HTERT RPE-1 (cell line): ENCODE results near the gene MAP2K6.

ENCODE experiments used
- in situ Hi-C: fragments of 300-500 bp; cut with MboI; formaldehyde crosslinking; loops from 4 replicates; pipeline ENCODE4 v1.14.3; 2020; ENCODE audit warnings: low sequenced_read_pairs

MAP2K6 gene

DNA sequence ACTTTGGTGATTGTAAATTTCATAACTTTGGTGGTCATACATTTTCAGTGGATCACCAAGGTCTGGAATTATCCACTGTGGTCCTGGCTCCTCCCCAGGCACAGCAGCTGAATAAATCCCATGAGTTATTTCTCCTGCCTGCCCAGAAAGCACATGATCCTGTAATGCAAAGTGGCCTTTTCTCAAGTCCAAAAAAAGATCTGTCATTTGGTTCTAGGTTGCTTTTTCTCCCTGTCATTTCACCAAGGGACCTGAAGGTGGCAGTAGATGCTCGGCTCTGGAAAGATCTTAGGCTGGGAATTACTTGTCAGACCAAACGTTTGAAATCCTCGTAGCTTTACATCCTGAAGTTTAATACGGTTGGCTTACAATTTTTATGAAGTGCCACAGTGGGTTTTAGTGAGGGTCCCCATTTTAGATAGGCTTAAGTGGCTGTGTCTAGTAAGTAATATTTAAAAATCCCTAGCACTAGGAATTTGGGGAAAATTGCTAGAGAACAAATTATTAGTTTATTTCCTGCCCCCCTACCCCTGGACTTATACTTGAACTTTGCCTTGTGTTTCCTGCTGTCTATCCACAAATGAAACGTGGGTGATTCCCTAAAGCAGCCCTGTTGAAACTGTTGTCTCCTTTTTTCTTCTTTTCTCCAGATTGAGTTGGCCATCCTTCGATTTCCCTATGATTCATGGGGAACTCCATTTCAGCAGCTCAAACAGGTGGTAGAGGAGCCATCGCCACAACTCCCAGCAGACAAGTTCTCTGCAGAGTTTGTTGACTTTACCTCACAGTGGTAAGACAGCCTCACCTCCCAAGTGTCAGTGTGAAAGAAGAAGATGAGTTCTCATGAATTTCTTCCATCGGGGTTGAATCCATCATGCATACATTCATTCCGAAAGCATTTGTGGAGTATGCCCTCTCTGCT, 111.7 kb downstream of the MAP2K6 start:
- in situ Hi-C loops, result no loop called here

DNA sequence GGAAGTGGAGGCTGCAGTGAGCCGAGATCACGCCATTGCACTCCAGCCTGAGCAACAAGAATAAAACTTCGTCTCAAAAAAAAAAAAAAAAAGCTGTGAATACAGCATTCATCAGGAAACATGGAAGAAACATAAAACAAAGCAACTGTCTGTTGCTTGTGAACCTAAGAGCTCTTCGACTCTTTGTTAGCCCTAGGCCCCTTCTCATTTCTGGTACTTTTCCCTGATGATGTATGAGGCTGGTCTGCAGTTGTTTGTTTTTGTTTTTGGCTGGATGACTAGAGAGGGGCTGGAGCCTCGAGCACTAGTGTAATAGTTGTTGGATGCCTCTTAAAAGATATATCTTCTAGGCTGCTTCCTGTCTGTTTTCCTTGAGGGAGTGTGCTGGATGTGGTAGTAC, 113.5 kb downstream of the MAP2K6 start:
- in situ Hi-C loops, result no loop called here

DNA sequence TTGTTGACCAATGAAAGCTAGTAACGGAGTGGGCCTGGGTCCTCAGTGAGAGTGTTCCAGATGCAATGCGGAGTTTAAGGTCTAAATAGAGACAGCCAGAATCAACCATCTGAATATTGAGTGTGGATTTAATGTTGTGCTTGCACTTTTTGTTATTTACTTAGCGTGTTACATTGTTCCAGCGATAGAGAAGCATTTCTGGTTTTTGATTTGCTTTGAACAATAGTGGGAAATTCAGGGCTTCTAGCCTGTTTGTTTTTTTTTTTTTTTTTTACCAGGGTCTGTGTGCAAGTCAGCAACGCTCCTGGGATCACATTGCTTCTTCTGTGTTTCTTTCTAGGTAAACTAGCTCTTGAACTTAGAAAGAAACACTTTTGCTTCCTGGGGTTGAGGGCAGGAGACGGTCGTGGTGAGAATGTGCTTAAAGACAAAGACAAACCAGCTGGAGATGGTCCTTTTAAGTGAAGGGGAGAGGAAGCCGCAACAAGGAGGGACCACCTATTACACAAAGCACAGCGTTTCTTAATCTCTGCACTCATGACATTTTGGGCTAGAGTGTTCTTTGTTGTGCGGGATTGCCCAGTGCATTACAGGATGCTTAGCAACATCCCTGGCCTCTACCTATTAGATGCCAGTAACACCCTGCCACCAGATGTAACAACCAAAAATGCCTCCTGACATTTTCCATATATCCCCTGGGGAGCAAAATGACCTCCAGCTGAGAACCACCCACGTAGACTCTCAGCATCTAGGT, 119.2 kb downstream of the MAP2K6 start:
- in situ Hi-C loops, result no loop called here

DNA sequence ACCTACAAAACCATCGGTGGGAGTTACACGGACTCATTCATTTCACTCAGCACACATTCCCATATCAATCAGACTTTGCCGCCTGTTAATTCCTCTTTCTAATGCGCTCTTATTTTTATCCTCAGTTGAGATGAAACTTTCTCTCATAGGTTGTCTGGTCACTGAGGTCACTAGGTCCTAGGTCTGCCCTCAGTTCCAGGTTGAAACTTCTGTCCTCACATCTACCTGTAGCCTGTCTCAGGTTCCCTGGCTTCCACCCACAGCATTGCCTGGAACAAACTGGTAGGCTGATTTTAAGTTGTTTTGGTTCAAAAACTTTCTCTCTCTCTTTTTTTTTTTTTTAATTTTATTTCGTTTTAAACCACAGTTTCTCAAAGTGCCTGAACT, 119.7 kb downstream of the MAP2K6 start:
- in situ Hi-C loops, result no loop called here

DNA sequence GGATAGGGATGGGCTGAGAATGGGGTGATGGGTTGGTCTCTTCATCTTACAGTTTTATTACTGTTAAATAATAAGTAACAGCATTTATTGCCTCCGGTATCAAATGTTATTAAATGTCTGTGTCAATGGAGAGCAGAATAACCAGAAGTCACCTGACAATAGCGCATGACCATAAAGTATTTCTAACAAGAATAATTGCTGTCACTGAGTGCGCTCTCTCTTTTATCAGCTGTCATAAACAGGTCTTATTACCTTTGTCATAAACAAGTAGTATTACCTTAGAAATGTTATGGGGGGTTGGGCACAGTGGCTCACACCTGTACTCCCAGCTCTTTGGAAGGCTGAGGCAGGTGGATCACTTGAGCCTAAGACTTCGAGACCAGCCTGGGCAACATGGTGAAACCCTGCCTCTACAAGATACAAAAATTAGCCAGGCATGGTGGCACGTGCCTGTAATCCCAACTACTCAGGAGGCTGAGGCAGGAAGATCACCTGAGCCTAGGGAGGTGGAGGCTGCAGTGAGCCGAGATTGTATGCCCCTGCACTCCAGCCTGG, 120.6 kb downstream of the MAP2K6 start:
- in situ Hi-C loops, result no loop called here

DNA sequence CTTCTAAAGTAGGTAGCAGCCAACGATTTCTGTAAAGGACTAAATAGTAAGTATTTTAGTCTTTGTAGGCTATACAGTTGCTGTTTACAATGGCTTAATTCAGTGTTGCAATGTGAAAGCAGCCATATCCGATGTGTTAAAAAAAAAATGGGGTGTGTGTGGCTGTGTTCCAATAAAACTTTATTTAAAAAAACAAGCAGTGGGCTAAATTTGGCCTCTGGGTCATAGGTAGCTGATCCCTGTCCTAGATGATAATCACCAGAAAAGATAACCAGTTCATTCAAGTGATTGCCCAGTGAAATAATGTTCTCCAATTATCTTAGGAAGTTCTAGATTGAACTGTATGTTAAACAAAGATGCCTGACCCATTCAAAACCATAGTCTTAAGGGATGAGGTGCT, 124.3 kb downstream of the MAP2K6 start:
- in situ Hi-C loops, result no loop called here

DNA sequence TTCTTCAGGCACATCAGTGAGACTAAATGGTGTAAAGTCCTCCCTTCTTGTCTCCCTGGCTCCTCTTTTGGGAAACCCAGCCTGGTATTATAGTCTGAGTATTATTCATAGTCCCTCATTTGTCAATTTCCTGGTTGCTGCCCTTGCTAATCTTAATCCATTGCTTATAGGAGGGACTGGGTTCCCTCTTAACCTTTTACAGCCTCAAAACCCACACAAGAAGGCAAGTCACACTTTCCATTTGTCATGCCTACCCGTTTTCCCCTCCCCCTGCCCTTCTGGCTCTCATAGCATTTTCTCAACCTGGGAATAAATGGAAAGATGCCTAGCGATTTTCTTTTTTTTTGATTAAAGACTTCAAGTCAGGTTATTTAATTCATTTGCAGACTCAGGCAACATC, 124.8 kb downstream of the MAP2K6 start:
- in situ Hi-C loops, result no loop called here

DNA sequence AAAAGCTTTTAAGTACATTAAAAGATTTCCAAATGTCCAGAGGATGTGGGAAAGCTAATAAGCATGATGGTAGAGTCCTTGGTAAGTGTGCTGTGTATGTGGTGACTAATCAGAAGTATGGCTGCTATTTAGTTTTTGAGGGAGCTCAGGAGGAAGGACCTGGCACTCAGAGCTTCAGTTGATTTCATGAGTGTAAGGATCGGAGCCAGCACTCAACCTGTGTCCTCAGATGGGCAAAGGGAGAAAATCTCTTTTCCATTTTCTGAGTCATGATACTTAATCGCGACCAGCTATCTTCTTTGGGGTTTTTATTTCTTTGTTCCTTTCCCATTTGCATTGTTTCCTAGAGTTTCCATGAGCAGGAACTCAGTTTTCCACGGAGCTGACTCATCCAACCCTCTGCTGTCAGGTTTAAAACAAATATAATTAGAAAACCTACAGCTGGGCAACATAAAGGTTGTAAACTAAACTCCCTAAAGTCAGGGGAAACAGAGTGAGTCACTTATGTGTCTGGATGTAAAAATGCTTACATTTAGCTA, 125.4 kb downstream of the MAP2K6 start:
- in situ Hi-C loops, result no loop called here

DNA sequence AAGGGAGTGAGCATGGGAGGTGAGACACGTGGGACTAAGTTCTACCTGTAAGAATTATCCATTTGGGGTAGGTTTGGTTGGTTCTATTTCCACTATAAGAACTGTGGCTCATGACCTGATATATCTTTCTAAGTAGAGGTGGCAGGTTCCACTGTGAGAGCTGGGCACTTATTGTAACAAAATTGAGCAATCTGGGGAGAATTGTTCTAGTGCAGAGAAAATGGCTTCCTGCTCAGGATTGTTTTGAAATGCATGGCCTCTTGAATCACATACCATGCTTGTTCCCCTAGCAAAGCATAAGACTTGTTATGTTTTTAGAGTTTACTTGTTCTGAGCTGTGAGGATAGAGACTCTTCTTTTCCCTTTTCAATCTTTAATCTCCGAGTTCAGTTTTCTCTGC, 125.9 kb downstream of the MAP2K6 start:
- in situ Hi-C loops, result no loop called here

DNA sequence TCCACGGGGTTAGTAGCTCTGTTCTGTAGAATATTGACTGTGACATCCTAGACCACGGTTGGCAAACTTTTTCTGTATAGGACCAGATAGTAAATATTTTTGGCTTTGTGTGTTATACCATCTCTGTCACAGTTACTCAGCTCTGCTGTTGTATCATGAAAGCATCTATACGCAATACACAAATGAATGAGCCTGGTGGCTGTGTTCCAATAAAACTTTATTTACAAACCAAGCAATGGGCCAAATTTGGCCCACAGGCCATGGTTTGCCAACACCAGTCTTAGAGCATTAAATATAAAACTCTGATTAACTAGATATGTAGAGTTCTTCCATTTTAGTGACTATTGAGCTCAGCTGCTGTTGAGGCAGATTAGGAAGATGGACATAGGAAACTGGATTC, 132.7 kb downstream of the MAP2K6 start:
- in situ Hi-C loops, result no loop called here

DNA sequence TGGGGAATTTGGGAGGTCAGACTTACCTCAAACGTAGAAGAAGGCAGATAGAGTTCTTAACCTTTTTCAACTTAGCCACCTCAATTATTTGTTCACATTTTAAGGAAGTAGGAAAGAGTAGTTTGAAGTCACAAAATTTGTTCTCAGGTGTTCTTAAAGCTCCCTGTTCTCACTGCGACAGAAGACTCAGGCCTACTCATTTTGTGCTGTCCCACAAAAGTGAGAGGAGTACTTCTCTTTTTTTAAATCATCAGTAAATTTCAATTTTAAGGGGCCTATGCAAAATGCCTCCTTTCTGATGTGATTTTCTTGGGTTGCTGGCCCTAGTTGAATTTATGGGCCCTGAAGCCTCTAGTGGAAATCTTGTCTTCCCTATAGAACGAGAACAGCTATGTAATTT, 133.4 kb downstream of the MAP2K6 start:
- in situ Hi-C loops, result no loop called here

DNA sequence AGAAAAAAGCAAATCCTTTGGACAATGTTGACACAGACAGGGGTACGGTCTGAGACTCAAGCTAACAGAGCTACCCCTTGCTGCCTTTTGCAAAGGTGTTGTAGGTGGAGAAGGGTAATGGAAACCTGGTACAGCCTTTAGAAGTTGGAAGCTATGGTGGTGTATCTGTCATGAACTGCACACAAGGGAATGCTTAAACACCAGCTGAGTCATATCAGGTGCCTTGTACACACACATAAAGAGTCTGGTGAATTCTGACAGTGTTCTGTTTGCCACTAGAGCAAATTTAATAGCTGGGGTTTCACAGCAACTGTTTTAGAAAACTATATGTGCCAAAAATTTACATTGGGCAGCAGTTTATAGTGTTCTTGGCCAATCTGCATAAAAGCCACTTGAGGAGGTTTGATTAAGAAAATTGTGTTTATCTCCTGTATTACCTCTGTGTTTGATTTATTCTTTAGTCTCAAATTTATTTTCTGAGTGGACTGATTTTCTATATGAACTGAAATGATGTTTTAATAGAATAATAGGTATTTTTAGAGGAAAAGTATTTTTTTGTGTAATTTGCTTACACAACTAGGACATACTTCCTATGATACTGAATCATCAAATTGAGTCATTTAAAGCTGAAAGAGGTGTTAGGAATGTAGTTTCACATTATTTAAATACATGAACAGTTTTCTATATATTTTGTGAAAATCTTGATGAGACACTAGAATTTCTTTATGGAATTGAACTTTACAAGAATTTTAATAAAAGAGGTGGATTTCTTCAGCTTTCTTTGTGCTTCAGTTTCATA, 136.9 kb downstream of the MAP2K6 start:
- in situ Hi-C loops, result no loop called here

DNA sequence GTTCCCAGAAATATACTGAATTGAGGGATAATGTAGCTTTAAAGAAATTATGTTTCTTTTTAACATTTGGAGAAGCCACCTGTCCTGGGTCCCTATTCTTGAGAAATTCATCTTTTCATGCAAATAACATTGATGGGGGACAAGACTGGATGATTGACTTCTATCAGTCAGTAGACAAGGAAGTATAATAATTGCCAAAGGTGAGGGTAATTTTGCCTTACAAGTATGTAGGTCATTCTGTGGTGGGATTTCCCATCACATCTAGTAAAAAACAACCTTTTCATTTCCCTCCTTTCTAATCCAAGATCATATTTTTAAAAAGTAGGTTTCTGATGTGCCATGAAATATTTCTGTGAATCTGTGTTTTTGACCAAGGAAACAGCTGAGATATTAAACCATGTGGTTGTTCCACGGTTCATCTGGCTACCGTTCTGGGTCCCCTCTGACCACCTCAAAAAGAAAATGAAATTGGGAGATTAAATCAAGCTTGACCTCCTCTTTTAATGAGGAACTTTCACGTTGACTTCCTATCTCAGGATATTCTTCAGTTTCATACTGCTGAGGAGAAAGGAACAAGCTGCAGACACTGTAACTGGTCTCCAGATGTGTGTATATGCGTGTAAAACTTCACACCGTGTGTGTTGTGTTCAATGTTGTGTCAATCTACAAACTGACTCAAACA, 138.6 kb downstream of the MAP2K6 start:
- in situ Hi-C loops, result no loop called here

DNA sequence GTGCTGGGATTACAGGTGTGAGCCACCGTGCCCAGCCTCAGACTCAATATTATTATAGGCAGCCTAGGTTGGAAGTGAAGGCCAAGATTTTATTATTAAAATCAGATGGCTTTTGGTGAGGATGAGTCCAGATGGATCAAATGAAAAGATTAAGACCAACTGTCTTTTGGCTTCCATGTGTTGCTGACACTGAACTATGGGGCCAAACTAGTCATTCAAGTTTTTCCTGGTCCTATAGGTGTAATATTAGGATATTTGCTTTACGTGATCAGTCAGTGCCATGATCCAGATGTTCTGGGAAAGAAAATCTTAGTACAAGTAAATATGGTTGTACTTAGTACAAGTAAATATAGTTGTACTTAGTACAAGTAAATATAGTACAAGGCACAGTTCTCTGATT, 140.6 kb downstream of the MAP2K6 start:
- in situ Hi-C loops, result no loop called here

DNA sequence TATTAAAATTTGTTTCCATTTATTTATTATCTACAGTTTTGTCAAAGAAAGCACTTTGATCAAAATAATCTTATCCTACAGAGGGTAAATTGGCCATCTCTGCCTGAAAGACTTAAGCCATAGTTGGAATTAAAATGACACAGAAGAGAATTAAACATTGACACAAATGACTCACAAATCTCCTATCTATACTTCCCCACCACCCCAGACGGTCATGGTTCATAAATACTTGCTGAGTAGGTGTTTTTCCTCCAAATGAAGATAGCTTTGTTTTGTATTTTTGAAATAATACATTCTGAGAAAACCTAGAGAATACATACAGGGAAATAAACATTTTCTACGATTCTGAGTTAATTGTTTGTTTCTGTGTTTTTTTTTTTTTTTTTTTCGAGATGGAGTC, 142.8 kb downstream of the MAP2K6 start:
- in situ Hi-C loops, result no loop called here

DNA sequence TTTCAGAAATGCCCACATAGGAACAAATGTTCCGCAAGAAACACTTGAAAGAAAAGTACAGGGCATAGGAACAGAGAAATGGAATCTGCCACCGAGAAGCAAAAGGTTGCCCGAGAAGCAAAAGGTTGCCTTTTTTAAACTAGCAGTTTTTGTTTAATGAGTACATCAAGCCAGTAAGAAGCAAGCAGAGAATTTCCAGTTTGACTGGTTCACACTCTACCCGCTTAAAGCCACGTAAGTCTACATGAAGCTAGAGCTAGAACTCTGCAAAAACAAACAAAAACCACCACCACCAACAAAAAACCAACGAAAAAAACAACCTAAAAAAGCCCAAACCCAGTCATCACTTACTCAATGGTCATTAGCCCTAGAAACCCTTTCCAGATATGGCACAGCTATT, 144.3 kb downstream of the MAP2K6 start:
- in situ Hi-C loops, result no loop called here

DNA sequence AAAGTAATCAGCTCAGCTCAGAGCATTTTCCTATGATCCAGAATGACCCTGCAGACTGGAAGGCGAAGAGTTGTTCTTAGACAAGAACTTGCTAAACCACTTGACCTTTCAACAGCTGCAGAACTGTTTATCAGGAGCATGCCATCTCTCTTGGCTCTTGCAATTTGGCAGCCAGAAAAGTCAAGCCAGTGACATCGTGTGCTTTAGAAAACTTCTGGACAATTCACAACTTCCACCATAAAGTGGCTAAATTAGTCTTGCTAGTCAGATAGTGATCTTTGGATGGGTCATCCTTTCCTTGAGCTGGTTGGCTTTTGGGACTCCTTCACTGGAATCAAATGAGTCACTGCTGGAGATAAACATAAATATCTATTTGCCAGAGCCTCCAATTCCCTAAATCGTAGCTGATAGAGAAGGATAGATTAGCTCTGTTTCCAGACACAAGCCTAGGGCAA, 146.5 kb downstream of the MAP2K6 start:
- in situ Hi-C loops, result no loop called here

DNA sequence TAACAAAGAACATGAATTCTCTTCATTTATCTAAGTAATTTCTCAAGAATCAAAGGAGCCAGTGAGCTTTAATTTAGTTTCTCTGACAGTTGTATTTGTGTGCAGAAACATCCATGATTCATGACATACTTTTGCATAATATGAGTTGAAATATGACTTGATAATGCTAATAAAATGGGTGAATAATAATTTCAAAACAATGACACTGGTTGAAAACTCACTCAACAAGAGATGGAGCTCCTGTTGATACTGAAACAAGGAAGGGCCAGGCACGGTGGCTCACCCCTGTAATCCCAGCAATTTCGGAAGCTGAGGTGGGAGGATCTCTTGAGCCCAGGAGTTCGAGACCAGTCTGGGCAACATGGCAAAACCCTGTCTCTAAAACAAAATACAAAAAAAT, 147.0 kb downstream of the MAP2K6 start:
- in situ Hi-C loops, result no loop called here

DNA sequence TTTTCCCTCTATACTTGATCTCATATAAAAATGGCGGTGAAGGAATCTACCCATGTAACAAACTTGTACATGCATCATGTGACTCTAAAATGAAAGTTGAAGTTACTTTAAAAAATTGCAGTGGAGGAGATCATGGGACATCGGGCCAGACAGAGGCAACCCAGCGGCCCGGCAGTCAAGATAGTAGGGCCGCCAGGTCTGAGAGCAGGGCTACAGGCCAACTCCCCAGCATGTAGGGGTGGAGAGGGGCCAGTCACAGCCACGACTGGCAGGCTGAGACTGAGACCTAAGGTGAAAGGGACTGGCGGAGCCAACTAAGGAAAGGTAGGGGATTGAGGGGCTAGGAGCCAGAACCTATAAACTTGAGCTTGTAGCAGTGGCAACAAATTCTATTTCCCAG, 150.9 kb downstream of the MAP2K6 start:
- in situ Hi-C loops, result no loop called here

DNA sequence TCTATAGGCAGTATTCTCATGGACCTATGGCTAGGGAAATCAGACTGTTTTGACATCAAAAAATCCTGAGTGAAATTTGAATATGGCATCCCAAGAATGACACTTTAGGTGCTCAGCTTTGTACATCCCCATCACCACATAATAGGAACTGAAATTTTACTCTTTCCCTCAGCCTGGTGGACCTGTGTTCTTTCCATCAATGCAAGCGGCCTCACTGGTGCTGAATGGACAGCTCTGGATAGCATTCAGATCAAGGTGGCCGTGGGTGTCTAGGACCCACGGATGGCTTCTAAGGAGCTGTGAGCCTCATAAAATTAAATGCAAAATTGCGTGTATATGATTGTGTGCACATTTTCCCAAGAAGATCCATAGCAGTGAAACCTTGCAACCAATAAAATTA, 152.6 kb downstream of the MAP2K6 start:
- in situ Hi-C loops, result no loop called here
